Thoracic aorta (tissue), 2 donors: Measurements from ENCODE around the gene NUF2. TPM values are rescaled to one million over a fixed set of nuclear protein-coding genes. Genes with fewer than 3 reads are reported as not detected.
A peak's percentile ranks its signal among the peaks of the same experiment; 100 is the strongest.
"Not testable (repeated sequence)": the region's sequence is repeated elsewhere in the genome, so short reads cannot be mapped to it uniquely, and the experiment has no call there.

Experiments
- ATAC-seq: fragments of 150-250 bp; one replicate; pipeline ENCODE4 v1.8.0; 2017; ENCODE audit warnings: low read depth; ENCODE audit not compliant: insufficient number of reproducible peaks, low FRiP score
- DNase-seq: peaks from one replicate; pipeline ENCODE4 v3.0.0-alpha.2; 2020; ENCODE audit warnings: low spot score
- H3K27ac ChIP-seq, 2 donors: fragments of 200-600 bp; sonication (generic); 1 replicate in 1 of 2; 2 replicates in 1 of 2; pipeline ENCODE4 v1.5.1; 2016; ENCODE audit warnings: mild to moderate bottlenecking in 2 of 2, moderate library complexity in 2 of 2
- H3K27me3 ChIP-seq: fragments of 200-600 bp; sonication (generic); replicated peaks from 2 replicates; pipeline ENCODE4 v1.6.0; 2016; ENCODE audit warnings: mild to moderate bottlenecking; ENCODE audit not compliant: insufficient read depth
- H3K36me3 ChIP-seq: fragments of 200-600 bp; sonication (generic); one replicate; pipeline ENCODE4 v1.5.1; 2016
- H3K4me1 ChIP-seq, 2 donors: fragments of 200-600 bp; sonication (generic); 1 replicate in 1 of 2; 2 replicates in 1 of 2; pipeline versions ENCODE4 v1.5.1 to v1.6.0; 2016; ENCODE audit warnings: low read depth in 2 of 2, mild to moderate bottlenecking in 1 of 2; ENCODE audit not compliant: control insufficient read depth in 1 of 2
- H3K4me3 ChIP-seq: fragments of 200-600 bp; sonication (generic); 2 replicates; pipeline ENCODE4 v1.5.1; 2016; ENCODE audit warnings: mild to moderate bottlenecking
- H3K9me3 ChIP-seq: fragments of 200-600 bp; sonication (generic); 2 replicates; pipeline ENCODE4 v1.5.1; 2016
- CTCF ChIP-seq: fragments of 200-600 bp; sonication (generic); IDR thresholded peaks from one replicate; pipeline ENCODE4 v1.5.1; 2019; ENCODE audit warnings: antibody characterized with exemption
- total RNA-seq, 2 donors: library from RNA; depleted of rRNA; stranded (reverse); fragments of >200 nt; gene quantifications; one replicate each; pipeline versions ENCODE4 v1.1.0 to v1.2.3, GENCODE V29; 2016

The NUF2 gene
- total RNA-seq, 2 donors from 2014 or later, result 1.6 TPM; not detected in 1

GRCh38 chr1:163308811-163309210 is 12.9 kb upstream of the NUF2 start:
- DNase-seq (no peak), ATAC-seq (no peak)
- H3K27me3 ChIP-seq, result no peaks in the 10 kb centered on the region
- H3K27ac ChIP-seq, result no peak overlapping the region
- H3K4me1 ChIP-seq, result peaks cover 0 to 7% of the 10 kb centered on the region in 2 donors
- no peak overlapping the region for H3K4me3 ChIP-seq
- no peaks in the 10 kb centered on the region for H3K9me3 ChIP-seq
- no peaks in the 10 kb centered on the region for H3K36me3 ChIP-seq
- no peak for TF ChIP-seq CTCF

GRCh38 chr1:163315773-163316374 is 5.9 kb upstream of the NUF2 start:
- Histone ChIP-seq H3K27me3 (no peaks in the 10 kb centered on the region), H3K9me3 (no peaks in the 10 kb centered on the region), H3K27ac (no peak overlapping the region), H3K36me3 (no peaks in the 10 kb centered on the region), H3K4me1 (peaks cover 3 to 20% of the 10 kb centered on the region in 2 donors), H3K4me3 (no peak overlapping the region)
- TF ChIP-seq CTCF, result peak; percentile 73
- no peak for DNase-seq
- no peak for ATAC-seq

GRCh38 chr1:163320891-163321290 is 863 bp upstream of the NUF2 start:
- no peak for DNase-seq
- Histone ChIP-seq H3K9me3 (no peaks in the 10 kb centered on the region), H3K27ac (peak overlapping the region; percentile 72 to 85), H3K4me1 (peaks cover 5 to 19% of the 10 kb centered on the region in 2 donors), H3K36me3 (no peaks in the 10 kb centered on the region), H3K27me3 (no peaks in the 10 kb centered on the region), H3K4me3 (peak overlapping the region; percentile 73)
- no peak for ATAC-seq
- TF ChIP-seq CTCF, result no peak

- H3K27me3 ChIP-seq, H3K9me3 ChIP-seq, DNase-seq, H3K27ac ChIP-seq, ATAC-seq, H3K36me3 ChIP-seq, H3K4me3 ChIP-seq: not testable (repeated sequence)
- peaks cover 5 to 19% of the 10 kb centered on the region in 2 donors for H3K4me1 ChIP-seq
Measured at GRCh38 chr1:163323339-163323738, 1.6 kb downstream of the NUF2 start.

GRCh38 chr1:163331116-163331515 is 9.4 kb downstream of the NUF2 start:
- Histone ChIP-seq H3K4me1 (no peaks in the 10 kb centered on the region), H3K4me3 (no peak overlapping the region), H3K9me3 (no peaks in the 10 kb centered on the region), H3K36me3 (no peaks in the 10 kb centered on the region), H3K27me3 (no peaks in the 10 kb centered on the region), H3K27ac (no peak overlapping the region)
- no peak for TF ChIP-seq CTCF
- ATAC-seq (no peak), DNase-seq (no peak)

GRCh38 chr1:163335216-163335615 is 13.5 kb downstream of the NUF2 start:
- no peak for TF ChIP-seq CTCF
- ATAC-seq, result no peak
- H3K27me3 ChIP-seq, result no peaks in the 10 kb centered on the region
- H3K4me3 ChIP-seq, result no peak overlapping the region
- no peak for DNase-seq
- no peak overlapping the region for H3K27ac ChIP-seq
- H3K9me3 ChIP-seq, result no peaks in the 10 kb centered on the region
- H3K4me1 ChIP-seq, result no peaks in the 10 kb centered on the region
- no peaks in the 10 kb centered on the region for H3K36me3 ChIP-seq
